Breast epithelium (tissue), 4 donors: ENCODE results near the gene ZBTB48. TPM values are rescaled to one million over a fixed set of nuclear protein-coding genes. Genes with fewer than 3 reads are reported as not detected.

Experiments
- DNase-seq, 2 donors: peaks; one replicate each; pipeline ENCODE4 v3.0.0-alpha.2; 2019; ENCODE audit warnings: low spot score in 2 of 2
- H3K27ac ChIP-seq, 2 donors: fragments of 200-600 bp; sonication (generic) in 1 of 2; one replicate each; pipeline ENCODE4 v1.5.1; 2016 to 2019; ENCODE audit warnings: mild to moderate bottlenecking in 1 of 2
- H3K27me3 ChIP-seq, 2 donors: fragments of 200-600 bp; sonication (generic) in 1 of 2; one replicate each; pipeline versions ENCODE4 v1.5.1 to v1.6.0; 2017 to 2019; ENCODE audit warnings: control low read depth in 1 of 2, mild to moderate bottlenecking in 1 of 2
- H3K36me3 ChIP-seq: fragments of 200-600 bp; one replicate; pipeline ENCODE4 v1.5.1; 2019
- H3K4me1 ChIP-seq, 2 donors: fragments of 200-600 bp; sonication (generic); one replicate each; pipeline ENCODE4 v1.5.1; 2016 to 2019; ENCODE audit warnings: control low read depth in 1 of 2
- H3K4me3 ChIP-seq, 3 donors: fragments of 200-600 bp; sonication (generic); 1 replicate in 2 of 3; 2 replicates in 1 of 3; pipeline ENCODE4 v1.5.1; 2016 to 2019; ENCODE audit warnings: mild to moderate bottlenecking in 3 of 3, moderate library complexity in 2 of 3
- H3K9me3 ChIP-seq, 2 donors: fragments of 200-600 bp; sonication (generic) in 1 of 2; one replicate each; pipeline ENCODE4 v1.5.1; 2016 to 2019; ENCODE audit warnings: control low read depth in 1 of 2
- POLR2A ChIP-seq: fragments of 450-650 bp; IDR thresholded peaks from one replicate; pipeline ENCODE4 v1.6.1; 2016; ENCODE audit warnings: antibody characterized with exemption, mild to moderate bottlenecking, moderate library complexity
- POLR2AphosphoS5 ChIP-seq, 3 donors: sonication (generic); formaldehyde crosslinking; IDR thresholded peaks; one replicate each; pipeline ENCODE4 v1.6.1; 2017; ENCODE audit warnings: antibody characterized with exemption in 3 of 3
- intact Hi-C: fragments of 100-400 bp; cut with DNase I; formaldehyde crosslinking; loops from one replicate; pipeline ENCODE4 v1.15.1; 2023; ENCODE audit warnings: low total_unique reads
- total RNA-seq, 3 donors: library from RNA; depleted of rRNA; stranded (reverse); fragments of >200 nt; gene quantifications; one replicate each; pipeline ENCODE4 v1.1.0, GENCODE V29; 2016
- TF ChIP-seq, protein P1 (sequence below), 3 donors: fragments of 450-650 bp; IDR thresholded peaks; one replicate each; pipeline ENCODE4 v1.5.1; 2016 to 2017; ENCODE audit warnings: antibody characterized with exemption in 3 of 3, mild to moderate bottlenecking in 3 of 3, moderate library complexity in 3 of 3

ZBTB48 gene
- total RNA-seq, 3 donors from 2014 or later, result 19.3 to 19.6 (median 19.4) TPM

- no peaks in the 10 kb centered on the region for H3K36me3 ChIP-seq
- no peak for DNase-seq
- TF ChIP-seq POLR2AphosphoS5 (IDR thresholded peaks at IDR 0.05) (no peak), POLR2A (no peak)
- TF ChIP-seq, protein P1, sequence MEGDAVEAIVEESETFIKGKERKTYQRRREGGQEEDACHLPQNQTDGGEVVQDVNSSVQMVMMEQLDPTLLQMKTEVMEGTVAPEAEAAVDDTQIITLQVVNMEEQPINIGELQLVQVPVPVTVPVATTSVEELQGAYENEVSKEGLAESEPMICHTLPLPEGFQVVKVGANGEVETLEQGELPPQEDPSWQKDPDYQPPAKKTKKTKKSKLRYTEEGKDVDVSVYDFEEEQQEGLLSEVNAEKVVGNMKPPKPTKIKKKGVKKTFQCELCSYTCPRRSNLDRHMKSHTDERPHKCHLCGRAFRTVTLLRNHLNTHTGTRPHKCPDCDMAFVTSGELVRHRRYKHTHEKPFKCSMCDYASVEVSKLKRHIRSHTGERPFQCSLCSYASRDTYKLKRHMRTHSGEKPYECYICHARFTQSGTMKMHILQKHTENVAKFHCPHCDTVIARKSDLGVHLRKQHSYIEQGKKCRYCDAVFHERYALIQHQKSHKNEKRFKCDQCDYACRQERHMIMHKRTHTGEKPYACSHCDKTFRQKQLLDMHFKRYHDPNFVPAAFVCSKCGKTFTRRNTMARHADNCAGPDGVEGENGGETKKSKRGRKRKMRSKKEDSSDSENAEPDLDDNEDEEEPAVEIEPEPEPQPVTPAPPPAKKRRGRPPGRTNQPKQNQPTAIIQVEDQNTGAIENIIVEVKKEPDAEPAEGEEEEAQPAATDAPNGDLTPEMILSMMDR (IDR thresholded peaks at IDR 0.05), result no peak
- H3K4me1 ChIP-seq, result peaks cover 19 to 34% of the 10 kb centered on the region in 2 donors
- H3K27me3 ChIP-seq, result no peaks in the 10 kb centered on the region
- no peaks in the 10 kb centered on the region for H3K9me3 ChIP-seq
- peak overlapping the region; percentile 98 to 99 for H3K27ac ChIP-seq
- intact Hi-C loops, result no loop called here
- peak overlapping the region; percentile 73 to 97 (median 96) for H3K4me3 ChIP-seq
These were observed 20.7 kb downstream of the ZBTB48 start for GRCh38 chr1:6600410-6601048.

- peak; percentile 78 to 90 for DNase-seq
- Histone ChIP-seq H3K27ac (peak overlapping the region; percentile 98 to 99), H3K36me3 (no peaks in the 10 kb centered on the region), H3K9me3 (no peaks in the 10 kb centered on the region), H3K4me3 (peak overlapping the region; percentile 73 to 97 (median 96)), H3K27me3 (no peaks in the 10 kb centered on the region), H3K4me1 (peaks cover 19 to 33% of the 10 kb centered on the region in 2 donors)
- TF ChIP-seq POLR2A (peak; percentile 72), POLR2AphosphoS5 (IDR thresholded peaks at IDR 0.05) (peak; percentile 66 to 77 (median 76))
- TF ChIP-seq, protein P1 (IDR thresholded peaks at IDR 0.05), result no peak
- intact Hi-C loops, result no loop called here
These were observed 21.5 kb downstream of the ZBTB48 start for GRCh38 chr1:6601049-6601922.

DNA sequence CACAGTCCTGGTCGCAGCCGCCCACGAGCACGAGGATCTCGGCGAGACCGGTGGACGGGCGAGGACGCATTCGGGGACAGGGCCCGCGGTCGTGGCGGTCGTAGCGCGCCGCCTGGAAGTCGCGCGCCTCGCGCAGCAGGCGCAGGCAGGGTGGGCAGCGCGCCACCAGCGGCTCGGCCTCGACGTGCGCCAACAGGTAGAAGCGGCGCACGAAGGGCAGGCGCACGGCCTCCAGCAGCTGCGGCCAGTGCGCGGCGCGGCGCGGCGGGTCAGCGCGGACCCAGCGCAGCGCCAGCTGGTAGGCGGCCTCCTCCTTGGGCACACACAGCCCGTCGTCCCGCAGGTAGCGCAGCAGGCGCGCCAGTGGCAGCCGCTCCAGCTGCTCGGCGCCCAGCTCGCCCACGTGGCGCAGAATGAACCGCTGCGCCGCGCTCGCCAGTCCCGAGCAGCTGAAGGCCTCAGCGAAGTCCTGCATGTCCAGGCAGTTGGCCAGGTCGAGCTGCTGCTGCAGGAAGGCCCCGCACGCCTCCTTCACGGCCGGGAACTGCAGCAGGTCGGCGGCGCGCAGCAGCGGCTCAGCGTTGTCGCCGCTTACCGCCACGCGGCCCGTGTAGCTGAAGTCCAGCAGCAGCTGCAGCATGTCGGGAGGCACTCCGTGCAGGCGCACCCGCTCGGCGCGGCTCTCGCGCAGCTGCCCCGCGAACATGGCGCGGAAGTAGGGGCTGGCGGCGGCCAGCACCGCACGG lies 22.3 kb downstream of the ZBTB48 start:
- peak overlapping the region; percentile 98 to 99 for H3K27ac ChIP-seq
- TF ChIP-seq POLR2AphosphoS5 (IDR thresholded peaks at IDR 0.05), result peak in 2 of 3 donors; percentile 6 to 39
- no peak for TF ChIP-seq POLR2A
- TF ChIP-seq, protein P1 (IDR thresholded peaks at IDR 0.05), result no peak
- H3K4me3 ChIP-seq, result peak overlapping the region; percentile 73 to 97 (median 96)
- no peak for DNase-seq
- no peaks in the 10 kb centered on the region for H3K27me3 ChIP-seq
- H3K4me1 ChIP-seq, result peaks cover 19 to 25% of the 10 kb centered on the region in 2 donors
- no peaks in the 10 kb centered on the region for H3K36me3 ChIP-seq
- intact Hi-C loops, result no loop called here
- H3K9me3 ChIP-seq, result no peaks in the 10 kb centered on the region

GRCh38 chr1:6602669-6603237 lies 23.0 kb downstream of the ZBTB48 start, which contains the start of gene KLHL21:
Gene KLHL21, minus strand, starts transcription at chr1:6602869. Its CDS starts 52 bp downstream, at chr1:6602817.
- peak within 1 kb of the TSS; percentile 73 to 97 (median 96) for H3K4me3 ChIP-seq
- no peaks in the 10 kb centered on the region for H3K9me3 ChIP-seq
- no peak for TF ChIP-seq POLR2A
- peak in 2 of 3 donors; percentile 74 to 83 for TF ChIP-seq POLR2AphosphoS5 (IDR thresholded peaks at IDR 0.05)
- TF ChIP-seq, protein P1 (IDR thresholded peaks at IDR 0.05), result peak in 1 of 3 donors; percentile 14
- peak within 1 kb of the TSS; percentile 98 to 99 for H3K27ac ChIP-seq
- peaks cover 12 to 18% of the 10 kb centered on the region in 2 donors for H3K4me1 ChIP-seq
- H3K27me3 ChIP-seq, result no peaks in the 10 kb centered on the region
- DNase-seq, result peak; percentile 87 to 90
- H3K36me3 ChIP-seq, result no peaks in the 10 kb centered on the region
- intact Hi-C loops, result no loop called here
